Stimulated activated CD8-positive, alpha-beta memory T cell treated with anti-CD3 and anti-CD28 coated beads, Interleukin-12 subunit alpha, Interleukin-12 subunit beta, amount 100 ng/mL, for 24 hours (primary cell): Measurements from ENCODE around the gene PPP1R10.

Experiments
- DNase-seq: peaks from one replicate; pipeline ENCODE4 v3.0.0-alpha.2; 2020; ENCODE audit errors: extremely low read depth

The PPP1R10 gene

GRCh38 chr6:30619561-30619960 lies 2.5 kb upstream of the PPP1R10 start:
- DNase-seq, result no peak

- DNase-seq, result no peak
Observed at GRCh38 chr6:30618270-30618797, 1.3 kb upstream of the PPP1R10 start.

- DNase-seq, result peak; percentile 91
Observed at GRCh38 chr6:30617565-30618269, 674 bp upstream of the PPP1R10 start, which contains the start of gene MRPS18B. Gene MRPS18B (plus strand): TSS chr6:30617840. CDS start chr6:30617866, 26 bp downstream.

GRCh38 chr6:30615958-30616810 lies 859 bp downstream of the PPP1R10 start:
- no peak for DNase-seq

GRCh38 chr6:30615219-30615957 lies 1.7 kb downstream of the PPP1R10 start:
- DNase-seq, result no peak

GRCh38 chr6:30614843-30615218 lies 2.2 kb downstream of the PPP1R10 start:
- peak; percentile 61 for DNase-seq

GRCh38 chr6:30614044-30614842 lies 2.8 kb downstream of the PPP1R10 start:
- no peak for DNase-seq

- DNase-seq, result no peak
Observed at GRCh38 chr6:30613251-30614043, 3.6 kb downstream of the PPP1R10 start.

GRCh38 chr6:30612687-30613248 lies 4.3 kb downstream of the PPP1R10 start:
- DNase-seq, result no peak

- no peak for DNase-seq
Observed at GRCh38 chr6:30612213-30612612, 4.8 kb downstream of the PPP1R10 start.

- DNase-seq, result no peak
Observed at GRCh38 chr6:30611856-30612194, 5.2 kb downstream of the PPP1R10 start.

- DNase-seq, result no peak
Observed at GRCh38 chr6:30611150-30611855, 5.7 kb downstream of the PPP1R10 start.

- DNase-seq, result no peak
Observed at GRCh38 chr6:30610065-30610464, 7.0 kb downstream of the PPP1R10 start.

- DNase-seq, result no peak
Observed at GRCh38 chr6:30603961-30604360, 13.1 kb downstream of the PPP1R10 start.

GRCh38 chr6:30601815-30602641 lies 15.0 kb downstream of the PPP1R10 start:
- no peak for DNase-seq

- no peak for DNase-seq
Observed at GRCh38 chr6:30601436-30601814, 15.6 kb downstream of the PPP1R10 start.

GRCh38 chr6:30600451-30600961 lies 16.5 kb downstream of the PPP1R10 start:
- no peak for DNase-seq

- no peak for DNase-seq
Observed at GRCh38 chr6:30599625-30600324, 17.3 kb downstream of the PPP1R10 start.
